GM12878 (cell line): ENCODE data around the gene ANKHD1.

Source experiments
- CREB1 ChIP-seq: IDR thresholded peaks from 2 replicates; pipeline ENCODE4 v1.6.1; 2012; ENCODE audit warnings: low read depth, mild to moderate bottlenecking, inconsistent platforms
- CTCF ChIP-seq, 3 experiments: IDR thresholded peaks in 2 of 3; conservative IDR thresholded peaks in 1 of 3; 2 replicates each; pipeline ENCODE4 v1.5.1; 2011; ENCODE audit warnings: low read depth in 3 of 3, low read length in 3 of 3, mild to moderate bottlenecking in 3 of 3, control low read depth in 2 of 3, moderate library complexity in 2 of 3, inconsistent platforms in 1 of 3, mixed read lengths in 1 of 3; ENCODE audit not compliant: control insufficient read depth in 2 of 3, insufficient read depth in 1 of 3; ENCODE audit errors: extremely low read depth in 1 of 3
- EZH2 ChIP-seq: IDR thresholded peaks from 2 replicates; pipeline ENCODE4 v1.6.1; 2012; ENCODE audit warnings: low read depth, mild to moderate bottlenecking, control low read depth, inconsistent platforms, low read length, borderline replicate concordance; ENCODE audit not compliant: control insufficient read depth
- MXI1 ChIP-seq: fragments of 150-350 bp; IDR thresholded peaks from 2 replicates; pipeline ENCODE4 v1.6.1; 2011; ENCODE audit warnings: low read depth, mild to moderate bottlenecking, inconsistent platforms, low read length, improper control_type of control experiment
- RAD21 ChIP-seq: IDR thresholded peaks from 2 replicates; pipeline ENCODE4 v1.6.1; 2011; ENCODE audit warnings: mild to moderate bottlenecking, low read depth, low read length, moderate library complexity; ENCODE audit not compliant: insufficient read depth
- SIX5 ChIP-seq: IDR thresholded peaks from 2 replicates; pipeline ENCODE4 v1.6.1; 2011; ENCODE audit warnings: mild to moderate bottlenecking, low read depth, low read length, moderate library complexity; ENCODE audit not compliant: severe bottlenecking
- ZNF384 ChIP-seq: IDR thresholded peaks from 2 replicates; pipeline ENCODE4 v1.6.1; 2012; ENCODE audit warnings: low read depth, mild to moderate bottlenecking, low read length, improper control_type of control experiment, borderline replicate concordance
- ZNF592 ChIP-seq: fragments of 450-650 bp; IDR thresholded peaks from 2 replicates; pipeline ENCODE4 v1.6.1; 2017; ENCODE audit warnings: mild to moderate bottlenecking, moderate library complexity

- TF ChIP-seq MXI1 (peak; percentile 40), SIX5 (no peak), ZNF592 (no peak), ZNF384 (no peak), CTCF (IDR thresholded peaks at IDR 0.05 in 2 of 3, conservative IDR thresholded peaks at IDR 0.05 in 1 of 3; ENCODE audit: control insufficient read depth in 2 of 3, extremely low read depth in 1 of 3, insufficient read depth in 1 of 3, low read depth in 3 of 3, low read length in 3 of 3) (no peak), EZH2 (no peak), CREB1 (no peak), RAD21 (no peak)
Measured at GRCh38 chr5:140400730-140401361, 787 bp upstream of the ANKHD1 start.
